Measurements from ENCODE around the gene TMEM184A.

The TMEM184A gene

GRCh38 chr7:1498370-1499305, 57.4 kb downstream of the TMEM184A start:
- no peak overlapping the region for H3K27ac ChIP-seq (ENCODE audit: low read depth, low read length)
- peaks cover 8% of the 10 kb centered on the region; the same call in 1 of the 2 replicates for H3K36me3 ChIP-seq (ENCODE audit: insufficient read depth, low read length)
- no peak overlapping the region for H3K4me3 ChIP-seq (ENCODE audit: low read depth, low read length)
- H2AFZ ChIP-seq (ENCODE audit: low read length, unreplicated experiment), result no peak overlapping the region
- no peaks in the 10 kb centered on the region for H3K27me3 ChIP-seq (ENCODE audit: insufficient read depth, low read length)
- H3K79me2 ChIP-seq (ENCODE audit: control insufficient read depth, insufficient read depth, low read length, unreplicated experiment), result peaks cover 22% of the 10 kb centered on the region
- H3K4me1 ChIP-seq (ENCODE audit: control insufficient read depth, insufficient read depth, low read length, unreplicated experiment), result peaks cover 8% of the 10 kb centered on the region

DNA sequence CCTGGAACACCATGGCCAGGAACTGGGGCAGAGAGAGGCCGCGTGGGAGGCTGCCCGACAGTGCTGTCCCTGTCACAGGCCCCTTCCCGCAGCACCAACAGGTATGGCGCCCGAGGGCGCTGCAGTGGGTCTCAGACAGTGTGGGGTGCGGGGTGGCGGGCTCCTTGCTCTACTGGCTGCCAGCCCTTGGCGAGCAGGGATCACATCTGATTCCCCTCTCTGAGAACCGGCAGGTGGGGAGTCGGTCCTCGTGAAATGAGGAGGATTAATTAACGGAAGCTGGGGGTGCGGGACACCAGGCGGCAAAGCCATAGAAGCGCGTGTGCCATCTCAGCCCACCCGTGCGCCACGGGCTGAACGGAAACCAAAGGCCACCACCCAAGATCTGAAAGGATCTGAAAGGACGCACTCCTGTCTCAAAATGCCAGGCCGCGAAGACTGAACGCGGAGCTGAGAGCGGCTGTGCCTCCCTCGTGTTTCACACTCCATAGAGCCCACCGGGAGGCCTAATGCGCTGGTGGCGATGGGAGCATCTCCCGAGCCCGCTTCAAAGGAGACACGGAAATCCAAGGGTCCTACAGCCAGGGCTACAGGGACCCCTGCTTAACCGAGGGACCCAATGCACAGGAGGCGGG, 58.6 kb downstream of the TMEM184A start:
- no peak overlapping the region for H2AFZ ChIP-seq (ENCODE audit: low read length, unreplicated experiment)

GRCh38 chr7:1496531-1497292, 59.3 kb downstream of the TMEM184A start:
- Histone ChIP-seq H3K4me1 (ENCODE audit: control insufficient read depth, insufficient read depth, low read length, unreplicated experiment) (no peaks in the 10 kb centered on the region), H3K27me3 (ENCODE audit: insufficient read depth, low read length) (no peaks in the 10 kb centered on the region), H3K79me2 (ENCODE audit: control insufficient read depth, insufficient read depth, low read length, unreplicated experiment) (peaks cover 3% of the 10 kb centered on the region), H3K36me3 (ENCODE audit: insufficient read depth, low read length) (peaks cover 2% of the 10 kb centered on the region; the same call in 1 of the 2 replicates), H3K27ac (ENCODE audit: low read depth, low read length) (no peak overlapping the region), H2AFZ (ENCODE audit: low read length, unreplicated experiment) (no peak overlapping the region), H3K4me3 (ENCODE audit: low read depth, low read length) (no peak overlapping the region)

More for the DNA sequence above, 58.6 kb downstream of the TMEM184A start:
- Histone ChIP-seq H3K4me3 (ENCODE audit: low read depth, low read length) (no peak overlapping the region), H3K27me3 (ENCODE audit: insufficient read depth, low read length) (no peaks in the 10 kb centered on the region), H3K79me2 (ENCODE audit: control insufficient read depth, insufficient read depth, low read length, unreplicated experiment) (peaks cover 10% of the 10 kb centered on the region), H3K27ac (ENCODE audit: low read depth, low read length) (no peak overlapping the region), H3K4me1 (ENCODE audit: control insufficient read depth, insufficient read depth, low read length, unreplicated experiment) (no peaks in the 10 kb centered on the region), H3K36me3 (ENCODE audit: insufficient read depth, low read length) (peaks cover 6% of the 10 kb centered on the region; the same call in 1 of the 2 replicates)

GRCh38 chr7:1495564-1496242, 60.3 kb downstream of the TMEM184A start:
- Histone ChIP-seq H3K27ac (ENCODE audit: low read depth, low read length) (no peak overlapping the region), H3K4me1 (ENCODE audit: control insufficient read depth, insufficient read depth, low read length, unreplicated experiment) (no peaks in the 10 kb centered on the region), H3K79me2 (ENCODE audit: control insufficient read depth, insufficient read depth, low read length, unreplicated experiment) (no peaks in the 10 kb centered on the region), H3K36me3 (ENCODE audit: insufficient read depth, low read length) (peaks cover 6% of the 10 kb centered on the region; the same call in 1 of the 2 replicates), H3K4me3 (ENCODE audit: low read depth, low read length) (no peak overlapping the region), H2AFZ (ENCODE audit: low read length, unreplicated experiment) (no peak overlapping the region), H3K27me3 (ENCODE audit: insufficient read depth, low read length) (no peaks in the 10 kb centered on the region)

- Histone ChIP-seq H3K4me3 (ENCODE audit: low read depth, low read length) (no peak overlapping the region), H3K79me2 (ENCODE audit: control insufficient read depth, insufficient read depth, low read length, unreplicated experiment) (no peaks in the 10 kb centered on the region), H3K36me3 (ENCODE audit: insufficient read depth, low read length) (peaks cover 7% of the 10 kb centered on the region; the same call in 1 of the 2 replicates), H3K27ac (ENCODE audit: low read depth, low read length) (no peak overlapping the region), H2AFZ (ENCODE audit: low read length, unreplicated experiment) (no peak overlapping the region), H3K4me1 (ENCODE audit: control insufficient read depth, insufficient read depth, low read length, unreplicated experiment) (no peaks in the 10 kb centered on the region), H3K27me3 (ENCODE audit: insufficient read depth, low read length) (no peaks in the 10 kb centered on the region)
These were observed 61.0 kb downstream of the TMEM184A start for GRCh38 chr7:1494866-1495563.

DNA sequence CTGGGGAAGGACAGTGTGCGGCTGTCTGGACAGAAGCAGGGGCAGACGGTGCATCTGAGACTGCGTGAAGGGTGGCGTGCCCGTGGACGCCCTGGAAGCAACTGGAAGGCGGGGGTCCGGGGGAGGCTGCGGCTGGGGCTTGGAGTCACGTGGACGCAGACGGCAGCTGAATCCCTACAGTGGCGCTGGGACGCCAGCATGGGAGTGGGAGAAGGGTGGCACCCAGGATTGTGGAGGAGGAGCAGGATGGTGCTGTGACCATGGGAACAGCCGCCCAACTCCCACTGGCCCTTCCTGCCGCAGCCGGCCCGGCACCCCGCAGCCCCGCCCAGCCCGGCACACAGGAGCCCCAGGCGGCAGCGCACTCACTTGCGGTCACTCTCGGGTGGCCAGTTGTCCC, 61.6 kb downstream of the TMEM184A start:
- Histone ChIP-seq H3K27ac (ENCODE audit: low read depth, low read length) (no peak overlapping the region), H3K27me3 (ENCODE audit: insufficient read depth, low read length) (no peaks in the 10 kb centered on the region), H3K4me1 (ENCODE audit: control insufficient read depth, insufficient read depth, low read length, unreplicated experiment) (no peaks in the 10 kb centered on the region), H3K79me2 (ENCODE audit: control insufficient read depth, insufficient read depth, low read length, unreplicated experiment) (no peaks in the 10 kb centered on the region), H3K36me3 (ENCODE audit: insufficient read depth, low read length) (peaks cover 7% of the 10 kb centered on the region; the same call in 1 of the 2 replicates), H3K4me3 (ENCODE audit: low read depth, low read length) (no peak overlapping the region), H2AFZ (ENCODE audit: low read length, unreplicated experiment) (no peak overlapping the region)

DNA sequence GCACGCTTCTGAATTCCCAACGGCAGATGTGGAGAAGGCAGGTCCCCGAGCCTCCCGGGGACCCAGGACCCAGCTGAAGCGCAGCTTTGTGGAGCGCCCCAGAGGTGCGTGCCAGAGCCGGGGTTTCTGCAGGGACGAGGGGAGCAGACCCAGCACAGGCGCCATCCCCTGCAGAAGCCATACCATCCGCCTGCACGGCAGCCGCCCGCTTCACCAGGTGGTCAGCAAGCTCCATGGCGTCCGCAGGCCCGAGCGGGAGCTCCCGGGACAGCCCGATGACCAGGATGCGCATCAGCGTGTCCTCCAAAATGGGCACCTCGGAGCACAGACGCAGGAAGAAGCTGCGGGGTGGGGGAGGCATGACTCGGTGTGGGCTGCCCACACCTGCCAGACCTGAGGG, 62.4 kb downstream of the TMEM184A start:
- Histone ChIP-seq H3K36me3 (ENCODE audit: insufficient read depth, low read length) (peaks cover 7% of the 10 kb centered on the region; the same call in 1 of the 2 replicates), H2AFZ (ENCODE audit: low read length, unreplicated experiment) (no peak overlapping the region), H3K4me1 (ENCODE audit: control insufficient read depth, insufficient read depth, low read length, unreplicated experiment) (no peaks in the 10 kb centered on the region), H3K27me3 (ENCODE audit: insufficient read depth, low read length) (no peaks in the 10 kb centered on the region), H3K27ac (ENCODE audit: low read depth, low read length) (no peak overlapping the region), H3K79me2 (ENCODE audit: control insufficient read depth, insufficient read depth, low read length, unreplicated experiment) (no peaks in the 10 kb centered on the region), H3K4me3 (ENCODE audit: low read depth, low read length) (no peak overlapping the region)

GRCh38 chr7:1493129-1493528, 62.9 kb downstream of the TMEM184A start:
- Histone ChIP-seq H2AFZ (ENCODE audit: low read length, unreplicated experiment) (no peak overlapping the region), H3K4me3 (ENCODE audit: low read depth, low read length) (no peak overlapping the region), H3K4me1 (ENCODE audit: control insufficient read depth, insufficient read depth, low read length, unreplicated experiment) (no peaks in the 10 kb centered on the region), H3K27ac (ENCODE audit: low read depth, low read length) (no peak overlapping the region), H3K27me3 (ENCODE audit: insufficient read depth, low read length) (no peaks in the 10 kb centered on the region), H3K36me3 (ENCODE audit: insufficient read depth, low read length) (peaks cover 7% of the 10 kb centered on the region; the same call in 1 of the 2 replicates), H3K79me2 (ENCODE audit: control insufficient read depth, insufficient read depth, low read length, unreplicated experiment) (no peaks in the 10 kb centered on the region)

GRCh38 chr7:1492640-1493039, 63.4 kb downstream of the TMEM184A start:
- Histone ChIP-seq H3K79me2 (ENCODE audit: control insufficient read depth, insufficient read depth, low read length, unreplicated experiment) (no peaks in the 10 kb centered on the region), H3K4me3 (ENCODE audit: low read depth, low read length) (no peak overlapping the region), H3K4me1 (ENCODE audit: control insufficient read depth, insufficient read depth, low read length, unreplicated experiment) (no peaks in the 10 kb centered on the region), H2AFZ (ENCODE audit: low read length, unreplicated experiment) (no peak overlapping the region), H3K36me3 (ENCODE audit: insufficient read depth, low read length) (peaks cover 7% of the 10 kb centered on the region; the same call in 1 of the 2 replicates), H3K27ac (ENCODE audit: low read depth, low read length) (no peak overlapping the region), H3K27me3 (ENCODE audit: insufficient read depth, low read length) (no peaks in the 10 kb centered on the region)

All from ACC112 (cell line).